Endothelial cell of umbilical vein (primary cell): ENCODE data around the gene AHSA1. TPM values are rescaled to one million over a fixed set of nuclear protein-coding genes. Genes with fewer than 3 reads are reported as not detected.

Experiments
- BruUV-seq: library from RNA; stranded (reverse); fragments of 400-500 nt; replicated peaks from 2 replicates; lab custom pipeline; 2021; lab: Mats Ljungman, UMichigan
- CTCF ChIA-PET: fragments of 300-600, 350-600 bp; sonication (Branson Sonifier 250); formaldehyde crosslinking; loops from one replicate; lab custom pipeline; 2021; ENCODE audit warnings: antibody characterized with exemption, inconsistent platforms; lab: Charles Lee
- POLR2A ChIA-PET: fragments of 300-600, 350-600 bp; sonication (Branson Sonifier 250); formaldehyde crosslinking; loops from one replicate; lab custom pipeline; 2021; ENCODE audit warnings: antibody characterized with exemption, inconsistent platforms; lab: Charles Lee
- DNase-seq: peaks from one replicate; pipeline ENCODE4 v3.0.0-alpha.2; 2011; ENCODE audit warnings: low read depth, low spot score
- FAIRE-seq: peaks from 2 replicates; lab custom pipeline; 2011; peaks lifted over from hg19 to GRCh38; lab: Jason Lieb, UNC
- H2AFZ ChIP-seq: 2 replicates; pipeline ENCODE4 v1.6.0; 2012; ENCODE audit warnings: low read depth, low read length, control low read depth, inconsistent platforms
- H3K27ac ChIP-seq: 2 replicates; pipeline ENCODE4 v1.5.1; 2011; ENCODE audit warnings: low read depth, mild to moderate bottlenecking, control low read depth, low read length, moderate library complexity; ENCODE audit not compliant: insufficient read depth
- H3K27me3 ChIP-seq, 2 experiments: 2 replicates each; pipeline versions ENCODE4 v1.6.0 to v1.6.1; 2011; ENCODE audit warnings: low read length in 2 of 2, mixed read lengths in 1 of 2; ENCODE audit not compliant: control insufficient read depth in 2 of 2, insufficient read depth in 2 of 2
- H3K36me3 ChIP-seq, 2 experiments: 2 replicates in 1 of 2; 3 replicates in 1 of 2; pipeline ENCODE4 v1.5.1; 2011; ENCODE audit warnings: low read length in 2 of 2, mild to moderate bottlenecking in 1 of 2, moderate library complexity in 1 of 2; ENCODE audit not compliant: control insufficient read depth in 2 of 2, insufficient read depth in 2 of 2; ENCODE audit errors: extremely low read depth in 1 of 2
- H3K4me1 ChIP-seq: 3 replicates; pipeline ENCODE4 v1.5.1; 2011; ENCODE audit warnings: mild to moderate bottlenecking, low read length; ENCODE audit not compliant: control insufficient read depth, insufficient read depth; ENCODE audit errors: extremely low read depth
- H3K4me2 ChIP-seq: 2 replicates; pipeline ENCODE4 v1.6.1; 2011; ENCODE audit warnings: low read length, control low read depth, mixed read lengths; ENCODE audit not compliant: insufficient read depth
- H3K4me3 ChIP-seq, 3 experiments: fragments of 200-600 bp in 1 of 3; sonication (generic), shearing (Covaris generic) in 1 of 3; replicated peaks in 1 of 3; 2 replicates each; pipeline ENCODE4 v1.5.1; 2011 to 2016; ENCODE audit warnings: control low read depth in 3 of 3, low read length in 3 of 3, mild to moderate bottlenecking in 2 of 3, inconsistent platforms in 1 of 3, low read depth in 1 of 3, moderate library complexity in 1 of 3; ENCODE audit not compliant: insufficient read depth in 1 of 3
- H3K79me2 ChIP-seq: 2 replicates; pipeline ENCODE4 v1.6.0; 2012; ENCODE audit warnings: low read length, inconsistent platforms; ENCODE audit not compliant: control insufficient read depth, insufficient read depth
- H3K9ac ChIP-seq: replicated peaks from 2 replicates; pipeline ENCODE3; 2011; ENCODE audit warnings: low read length, control low read depth; ENCODE audit not compliant: insufficient read depth; ENCODE audit errors: extremely low read depth
- H3K9me1 ChIP-seq: replicated peaks from 3 replicates; pipeline ENCODE4 v1.6.0; 2011; ENCODE audit warnings: mild to moderate bottlenecking, low read length; ENCODE audit not compliant: control insufficient read depth, insufficient read depth; ENCODE audit errors: extremely low read depth
- H3K9me3 ChIP-seq: replicated peaks from 2 replicates; pipeline ENCODE4 v1.5.1; 2012; ENCODE audit warnings: low read length, inconsistent platforms; ENCODE audit not compliant: control insufficient read depth, insufficient read depth
- H4K20me1 ChIP-seq: replicated peaks from 2 replicates; pipeline ENCODE3; 2011; ENCODE audit warnings: mild to moderate bottlenecking, low read length; ENCODE audit not compliant: control insufficient read depth, insufficient read depth; ENCODE audit errors: extremely low read depth
- CTCF ChIP-seq, 2 donors: IDR thresholded peaks; 1 replicate in 1 of 2; 2 replicates in 1 of 2; pipeline ENCODE4 v1.5.1; 2011; ENCODE audit warnings: low read length in 2 of 2, mild to moderate bottlenecking in 2 of 2, moderate library complexity in 2 of 2, control low read depth in 1 of 2, inconsistent platforms in 1 of 2, low read depth in 1 of 2; ENCODE audit not compliant: insufficient read depth in 1 of 2; ENCODE audit errors: extremely low read depth in 1 of 2
- EZH2 ChIP-seq: IDR thresholded peaks from 2 replicates; pipeline ENCODE4 v1.6.1; 2012; ENCODE audit warnings: borderline replicate concordance, low read depth, mild to moderate bottlenecking, moderate library complexity, low read length, inconsistent platforms; ENCODE audit not compliant: severe bottlenecking
- FOS ChIP-seq: IDR thresholded peaks from 2 replicates; pipeline ENCODE4 v1.6.1; 2011; ENCODE audit warnings: mild to moderate bottlenecking, low read length, moderate library complexity, borderline replicate concordance; ENCODE audit not compliant: insufficient read depth
- GATA2 ChIP-seq: IDR thresholded peaks from 2 replicates; pipeline ENCODE4 v1.7.0; 2011; ENCODE audit warnings: low read depth, mild to moderate bottlenecking, moderate library complexity, mixed read lengths, low read length; ENCODE audit not compliant: insufficient read length, insufficient read depth
- JUN ChIP-seq: IDR thresholded peaks from 2 replicates; pipeline ENCODE4 v1.6.1; 2011; ENCODE audit warnings: borderline replicate concordance, low read depth; ENCODE audit not compliant: insufficient read length, insufficient read depth
- MAX ChIP-seq: IDR thresholded peaks from 2 replicates; pipeline ENCODE4 v1.6.1; 2011; ENCODE audit not compliant: insufficient read depth, insufficient read length
- MYC ChIP-seq: IDR thresholded peaks from one replicate; pipeline ENCODE4 v1.6.1; 2011; ENCODE audit warnings: mild to moderate bottlenecking, low read depth, low read length
- POLR2A ChIP-seq: IDR thresholded peaks from 2 replicates; pipeline ENCODE4 v1.6.1; 2012; ENCODE audit warnings: low read depth, mild to moderate bottlenecking, control low read depth, low read length
- dilution Hi-C: fragments of 300-500 bp; cut with MboI; formaldehyde crosslinking; loops from one replicate; pipeline ENCODE4 v1.15.0; 2019; ENCODE audit warnings: low sequenced_read_pairs; ENCODE audit not compliant: extremely low pct_ligation_motif_present
- intact Hi-C: fragments of 100-400 bp; cut with micrococcal nuclease; formaldehyde crosslinking; loops from one replicate; pipeline ENCODE4 v1.10.0; 2022
- polyA plus RNA-seq, 4 experiments: library from polyadenylated mRNA; depleted of rRNA in 3 of 4; stranded (reverse) in 3 of 4; unstranded in 1 of 4; fragments of >200 nt; gene quantifications; 2 replicates each; pipeline versions ENCODE4 v1.2.1 to v1.2.3, GENCODE V29; 2011 to 2012; ENCODE audit warnings: missing spikeins in 1 of 4
- total RNA-seq: library from RNA; stranded (reverse); gene quantifications from 2 replicates; pipeline ENCODE4 v1.2.3, GENCODE V29; 2021

The AHSA1 gene
- total and polyA plus RNA-seq, 2 donors (not counting 3 experiments of a cell fraction or from before 2014, with no cell fraction given), result 122 to 166 TPM

- Histone ChIP-seq H3K36me3 (no peaks in the 10 kb centered on the region), H3K9ac (no peak overlapping the region), H3K27ac (no peak overlapping the region), H3K27me3 (peaks cover 0 to 2% of the 10 kb centered on the region in 2 experiments), H3K9me3 (no peaks in the 10 kb centered on the region), H3K79me2 (no peaks in the 10 kb centered on the region), H3K4me1 (no peaks in the 10 kb centered on the region), H3K9me1 (no peaks in the 10 kb centered on the region), H3K4me3 (no peak overlapping the region), H4K20me1 (no peaks in the 10 kb centered on the region), H2AFZ (no peak overlapping the region), H3K4me2 (no peak overlapping the region)
- CTCF ChIA-PET, result interaction anchor here (1.8 to 1.9 kb wide), 3 partner anchors 14 to 76 kb away, joined by 4 to 6 read pairs (median 5); no protein-coding TSS in a partner anchor
- FAIRE-seq (no peak), DNase-seq (no peak)
- TF ChIP-seq FOS (no peak), CTCF (IDR thresholded peaks at IDR 0.05; ENCODE audit: extremely low read depth in 1 of 2, insufficient read depth in 1 of 2, low read depth in 1 of 2, low read length in 2 of 2) (no peak), GATA2 (no peak)
- intact Hi-C loops, result no loop called here
- dilution Hi-C loops, result no loop called here
- no TSS peak for BruUV-seq
- POLR2A ChIA-PET, result no interaction called here
Observed at GRCh38 chr14:77475432-77476115, 17.7 kb downstream of the AHSA1 start.

- no peaks in the 10 kb centered on the region for H3K4me1 ChIP-seq
- intact Hi-C loops (no loop called here), dilution Hi-C loops (no loop called here)
- POLR2A ChIA-PET, result no interaction called here
- CTCF ChIA-PET, result interaction anchor here (0.8 to 1.8 kb wide), 2 partner anchors 12 to 19 kb away, joined by 3 to 5 read pairs; no protein-coding TSS in a partner anchor
- no peak overlapping the region for H3K27ac ChIP-seq
- H3K79me2 ChIP-seq, result no peaks in the 10 kb centered on the region
- H2AFZ ChIP-seq, result no peak overlapping the region
- FAIRE-seq (no peak), DNase-seq (no peak)
- no peaks in the 10 kb centered on the region for H3K9me1 ChIP-seq
- no peaks in the 10 kb centered on the region for H4K20me1 ChIP-seq
- H3K9me3 ChIP-seq, result no peaks in the 10 kb centered on the region
- no peak overlapping the region for H3K9ac ChIP-seq
- H3K4me3 ChIP-seq, result no peak overlapping the region
- H3K27me3 ChIP-seq, result peaks cover 0 to 2% of the 10 kb centered on the region in 2 experiments
- no peaks in the 10 kb centered on the region for H3K36me3 ChIP-seq
- H3K4me2 ChIP-seq, result no peak overlapping the region
- no TSS peak for BruUV-seq
- TF ChIP-seq POLR2A, result no peak
- TF ChIP-seq MYC, result no peak
- TF ChIP-seq EZH2, result no peak
- no peak for TF ChIP-seq CTCF (IDR thresholded peaks at IDR 0.05; ENCODE audit: extremely low read depth in 1 of 2, insufficient read depth in 1 of 2, low read depth in 1 of 2, low read length in 2 of 2)
- TF ChIP-seq FOS, result no peak
- TF ChIP-seq GATA2, result no peak
- no peak for TF ChIP-seq MAX
- TF ChIP-seq JUN, result no peak
Observed at GRCh38 chr14:77478029-77478428, 20.1 kb downstream of the AHSA1 start.
